Aorta (tissue), 5 donors: ENCODE data around the gene WFDC12. TPM values are rescaled to one million over a fixed set of nuclear protein-coding genes. Genes with fewer than 3 reads are reported as not detected.

Source experiments
- ATAC-seq: fragments of 200-7000 bp; cut with Tn5 transposase; one replicate; pipeline ENCODE4 v1.9.1; 2022; ENCODE audit warnings: moderate library complexity; ENCODE audit not compliant: low FRiP score
- DNase-seq, 2 donors: peaks; one replicate each; pipeline ENCODE4 v3.0.0-alpha.2; 2020
- H3K27ac ChIP-seq, 2 donors: one replicate each; pipeline ENCODE4 v1.5.1; 2013; ENCODE audit warnings: low read length in 2 of 2, mild to moderate bottlenecking in 2 of 2, moderate library complexity in 2 of 2, control low read depth in 1 of 2, inconsistent platforms in 1 of 2, low read depth in 1 of 2
- H3K27me3 ChIP-seq, 2 donors: one replicate each; pipeline ENCODE4 v1.6.1; 2013; ENCODE audit warnings: control low read depth in 1 of 2, low read length in 1 of 2, mild to moderate bottlenecking in 1 of 2, moderate library complexity in 1 of 2; ENCODE audit not compliant: insufficient read depth in 2 of 2, control insufficient read depth in 1 of 2
- H3K36me3 ChIP-seq, 2 donors: one replicate each; pipeline ENCODE4 v1.6.1; 2013; ENCODE audit warnings: control low read depth in 1 of 2, low read length in 1 of 2, mild to moderate bottlenecking in 1 of 2; ENCODE audit not compliant: insufficient read depth in 2 of 2, control insufficient read depth in 1 of 2
- H3K4me1 ChIP-seq, 2 donors: one replicate each; pipeline ENCODE4 v1.6.1; 2013; ENCODE audit warnings: low read length in 2 of 2, control low read depth in 1 of 2, mild to moderate bottlenecking in 1 of 2, moderate library complexity in 1 of 2; ENCODE audit not compliant: insufficient read depth in 2 of 2, control insufficient read depth in 1 of 2
- H3K4me3 ChIP-seq, 2 donors: one replicate each; pipeline ENCODE4 v1.5.1; 2013; ENCODE audit warnings: low read length in 2 of 2, control low read depth in 1 of 2, mild to moderate bottlenecking in 1 of 2
- H3K9me3 ChIP-seq: one replicate; pipeline ENCODE4 v1.6.1; 2013; ENCODE audit warnings: mild to moderate bottlenecking, low read length; ENCODE audit not compliant: control insufficient read depth
- WGBS, 2 donors: extraction: QIAGEN DNeasy Blood & Tissue Kit; methylation state at CpG; one replicate each; pipeline ENCODE4 v1.1.7; 2013; 5-methylcytosine and 5-hydroxymethylcytosine counted together
- intact Hi-C, 2 donors: fragments of 100-400 bp; cut with DNase I; formaldehyde crosslinking; loops; one replicate each; pipeline versions ENCODE4 v1.14.2 to v1.15.0; 2022
- polyA plus RNA-seq, 2 donors: library from polyadenylated mRNA; stranded (reverse); fragments of 200-250 nt; gene quantifications; one replicate each; pipeline ENCODE4 v1.2.3, GENCODE V29; 2013
- total RNA-seq, 2 donors: library from RNA; stranded (reverse); fragmentation: NEBNext Ultra II Directional; extraction: Animal tissue kit (Norgen Biotek cat#: 25700); gene quantifications; one replicate each; pipeline ENCODE4 v1.2.1, GENCODE V29; 2021
- donor health status: healthy with polysubstance abuse.
- donor health status: Bipolar disorder and iron deficiency.
- donor health status: DM: no; HTN: no; CAD: no.
- donor health status: DM: no; HTN: no; CAD: no.
- donor health status: DM: yes; HTN: yes; CAD: no.

Gene WFDC12
- total and polyA plus RNA-seq, 4 donors = not detected

DNA sequence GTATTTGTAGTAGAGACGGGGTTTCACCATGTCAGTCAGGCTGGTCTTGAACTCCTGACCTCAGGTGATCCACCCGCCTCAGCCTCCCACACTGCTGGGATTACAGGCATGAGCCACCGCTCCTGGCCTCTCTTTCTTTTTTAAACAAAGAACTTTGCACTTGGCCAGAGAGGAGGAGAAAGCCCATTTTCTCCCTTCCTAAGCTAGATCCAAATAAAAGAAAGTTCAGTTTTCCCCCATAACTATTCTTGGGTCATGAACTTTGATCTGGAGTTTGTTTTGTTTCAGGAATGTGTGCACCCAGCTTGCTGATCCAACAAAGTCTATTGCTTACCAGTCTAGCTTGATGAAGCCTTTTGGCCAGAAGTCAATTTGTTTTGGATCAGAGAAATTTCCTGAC lies 46.7 kb downstream of the WFDC12 start:
- Histone ChIP-seq H3K4me1 (no peaks in the 10 kb centered on the region), H3K36me3 (peaks cover 10 to 19% of the 10 kb centered on the region in 2 donors), H3K27me3 (no peaks in the 10 kb centered on the region), H3K27ac (no peak overlapping the region), H3K4me3 (no peak overlapping the region), H3K9me3 (no peaks in the 10 kb centered on the region)
- intact Hi-C loops = no loop called here
- WGBS, 2 donors = 78 to 87% methylated on average over 3 of the region's 3 CpGs
- ATAC-seq (no peak), DNase-seq (no peak)

Other genes starting within 250 kb of the WFDC12 start
- gene YWHAB, start 238.8 kb downstream of the WFDC12 start, total RNA-seq = 100 to 1,000 TPM; 166 to 167 TPM
- 100 to 1,000 TPM; 105 to 117 TPM for gene YWHAB, start 238.8 kb downstream of the WFDC12 start, polyA plus RNA-seq
- 10 to 100 TPM; 21.6 to 27.2 TPM for gene PABPC1L, start 214.4 kb downstream of the WFDC12 start, total RNA-seq
- 10 to 100 TPM in 1 of 2 donors, 1 to 10 TPM in 1; 1.4 to 77.2 TPM for gene PABPC1L, start 214.4 kb downstream of the WFDC12 start, polyA plus RNA-seq
- gene TOMM34, start 164.1 kb downstream of the WFDC12 start, total RNA-seq = 10 to 100 TPM; 11.6 to 13.4 TPM
- gene TOMM34, start 164.1 kb downstream of the WFDC12 start, polyA plus RNA-seq = 1 to 10 TPM; 5.1 to 7.9 TPM
- gene STK4, start 158.0 kb downstream of the WFDC12 start, total RNA-seq = 10 to 100 TPM; 40.1 to 41.0 TPM
- gene STK4, start 158.0 kb downstream of the WFDC12 start, polyA plus RNA-seq = 1 to 10 TPM; 5.4 to 9.8 TPM
- gene KCNS1, start 23.3 kb downstream of the WFDC12 start, total RNA-seq = not detected
- gene KCNS1, start 23.3 kb downstream of the WFDC12 start, polyA plus RNA-seq = not detected
- not detected for gene WFDC5, start 9.3 kb downstream of the WFDC12 start, total RNA-seq
- gene WFDC5, start 9.3 kb downstream of the WFDC12 start, polyA plus RNA-seq = not detected
- under 1 TPM in 1 of 2 donors, not detected in 1; 0.96 TPM for gene PI3, start 50.4 kb upstream of the WFDC12 start, total RNA-seq
- 1 to 10 TPM; 1.1 to 2.0 TPM for gene PI3, start 50.4 kb upstream of the WFDC12 start, polyA plus RNA-seq
- gene SEMG1, start 82.6 kb upstream of the WFDC12 start, total RNA-seq = not detected
- not detected for gene SEMG1, start 82.6 kb upstream of the WFDC12 start, polyA plus RNA-seq
- not detected for gene SEMG2, start 96.9 kb upstream of the WFDC12 start, total RNA-seq
- not detected for gene SEMG2, start 96.9 kb upstream of the WFDC12 start, polyA plus RNA-seq
- gene SLPI, start 130.1 kb upstream of the WFDC12 start, total RNA-seq = 100 to 1,000 TPM in 1 of 2 donors, 10 to 100 TPM in 1; 41.2 to 151 TPM
- 10 to 100 TPM; 24.4 to 34.8 TPM for gene SLPI, start 130.1 kb upstream of the WFDC12 start, polyA plus RNA-seq
- not detected for gene RBPJL, start 182.4 kb upstream of the WFDC12 start, total RNA-seq
- gene RBPJL, start 182.4 kb upstream of the WFDC12 start, polyA plus RNA-seq = under 1 TPM; 0.08 to 0.38 TPM
- under 1 TPM; 0.42 to 0.69 TPM for gene MATN4, start 183.8 kb upstream of the WFDC12 start, total RNA-seq
- gene MATN4, start 183.8 kb upstream of the WFDC12 start, polyA plus RNA-seq = under 1 TPM in 1 of 2 donors, not detected in 1; 0.18 TPM
- gene SDC4, start 224.0 kb upstream of the WFDC12 start, total RNA-seq = 100 to 1,000 TPM in 1 of 2 donors, 10 to 100 TPM in 1; 51.2 to 114 TPM
- 10 to 100 TPM; 19.2 to 50.6 TPM for gene SDC4, start 224.0 kb upstream of the WFDC12 start, polyA plus RNA-seq
- 10 to 100 TPM; 20.3 to 25.0 TPM for gene SYS1, start 238.7 kb upstream of the WFDC12 start, total RNA-seq
- gene SYS1, start 238.7 kb upstream of the WFDC12 start, polyA plus RNA-seq = 10 to 100 TPM; 14.3 to 14.4 TPM